ENCODE measurements around the gene LIPJ.

- TF ChIP-seq, protein P1, sequence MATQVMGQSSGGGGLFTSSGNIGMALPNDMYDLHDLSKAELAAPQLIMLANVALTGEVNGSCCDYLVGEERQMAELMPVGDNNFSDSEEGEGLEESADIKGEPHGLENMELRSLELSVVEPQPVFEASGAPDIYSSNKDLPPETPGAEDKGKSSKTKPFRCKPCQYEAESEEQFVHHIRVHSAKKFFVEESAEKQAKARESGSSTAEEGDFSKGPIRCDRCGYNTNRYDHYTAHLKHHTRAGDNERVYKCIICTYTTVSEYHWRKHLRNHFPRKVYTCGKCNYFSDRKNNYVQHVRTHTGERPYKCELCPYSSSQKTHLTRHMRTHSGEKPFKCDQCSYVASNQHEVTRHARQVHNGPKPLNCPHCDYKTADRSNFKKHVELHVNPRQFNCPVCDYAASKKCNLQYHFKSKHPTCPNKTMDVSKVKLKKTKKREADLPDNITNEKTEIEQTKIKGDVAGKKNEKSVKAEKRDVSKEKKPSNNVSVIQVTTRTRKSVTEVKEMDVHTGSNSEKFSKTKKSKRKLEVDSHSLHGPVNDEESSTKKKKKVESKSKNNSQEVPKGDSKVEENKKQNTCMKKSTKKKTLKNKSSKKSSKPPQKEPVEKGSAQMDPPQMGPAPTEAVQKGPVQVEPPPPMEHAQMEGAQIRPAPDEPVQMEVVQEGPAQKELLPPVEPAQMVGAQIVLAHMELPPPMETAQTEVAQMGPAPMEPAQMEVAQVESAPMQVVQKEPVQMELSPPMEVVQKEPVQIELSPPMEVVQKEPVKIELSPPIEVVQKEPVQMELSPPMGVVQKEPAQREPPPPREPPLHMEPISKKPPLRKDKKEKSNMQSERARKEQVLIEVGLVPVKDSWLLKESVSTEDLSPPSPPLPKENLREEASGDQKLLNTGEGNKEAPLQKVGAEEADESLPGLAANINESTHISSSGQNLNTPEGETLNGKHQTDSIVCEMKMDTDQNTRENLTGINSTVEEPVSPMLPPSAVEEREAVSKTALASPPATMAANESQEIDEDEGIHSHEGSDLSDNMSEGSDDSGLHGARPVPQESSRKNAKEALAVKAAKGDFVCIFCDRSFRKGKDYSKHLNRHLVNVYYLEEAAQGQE (IDR thresholded peaks at IDR 0.05; ENCODE audit: low read depth): no peak
- no peak for TF ChIP-seq ZFX (IDR thresholded peaks at IDR 0.05)
- TF ChIP-seq, protein P2, sequence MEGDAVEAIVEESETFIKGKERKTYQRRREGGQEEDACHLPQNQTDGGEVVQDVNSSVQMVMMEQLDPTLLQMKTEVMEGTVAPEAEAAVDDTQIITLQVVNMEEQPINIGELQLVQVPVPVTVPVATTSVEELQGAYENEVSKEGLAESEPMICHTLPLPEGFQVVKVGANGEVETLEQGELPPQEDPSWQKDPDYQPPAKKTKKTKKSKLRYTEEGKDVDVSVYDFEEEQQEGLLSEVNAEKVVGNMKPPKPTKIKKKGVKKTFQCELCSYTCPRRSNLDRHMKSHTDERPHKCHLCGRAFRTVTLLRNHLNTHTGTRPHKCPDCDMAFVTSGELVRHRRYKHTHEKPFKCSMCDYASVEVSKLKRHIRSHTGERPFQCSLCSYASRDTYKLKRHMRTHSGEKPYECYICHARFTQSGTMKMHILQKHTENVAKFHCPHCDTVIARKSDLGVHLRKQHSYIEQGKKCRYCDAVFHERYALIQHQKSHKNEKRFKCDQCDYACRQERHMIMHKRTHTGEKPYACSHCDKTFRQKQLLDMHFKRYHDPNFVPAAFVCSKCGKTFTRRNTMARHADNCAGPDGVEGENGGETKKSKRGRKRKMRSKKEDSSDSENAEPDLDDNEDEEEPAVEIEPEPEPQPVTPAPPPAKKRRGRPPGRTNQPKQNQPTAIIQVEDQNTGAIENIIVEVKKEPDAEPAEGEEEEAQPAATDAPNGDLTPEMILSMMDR (IDR thresholded peaks at IDR 0.05 in 2 of 3, conservative IDR thresholded peaks at IDR 0.05 in 1 of 3; ENCODE audit: borderline replicate concordance in 1 of 3, insufficient read depth in 1 of 3, low read depth in 2 of 3, low read length in 2 of 3): no peak
- no peak for TF ChIP-seq CEBPB (IDR thresholded peaks at IDR 0.05; ENCODE audit: low read depth)
- TF ChIP-seq RAD21 (IDR thresholded peaks at IDR 0.05; ENCODE audit: low read depth): no peak
- no peak for TF ChIP-seq POLR2AphosphoS5 (IDR thresholded peaks at IDR 0.05; ENCODE audit: low read depth, low read length)
- TF ChIP-seq YY1 (IDR thresholded peaks at IDR 0.05; ENCODE audit: extremely low read depth, insufficient replicate concordance, low read depth, low read length): no peak
- TF ChIP-seq EZH2 (IDR thresholded peaks at IDR 0.05): no peak
- TF ChIP-seq TCF7L2 (IDR thresholded peaks at IDR 0.05; ENCODE audit: borderline replicate concordance, extremely low read depth, insufficient read depth, insufficient read length): no peak
- TF ChIP-seq, protein P3, sequence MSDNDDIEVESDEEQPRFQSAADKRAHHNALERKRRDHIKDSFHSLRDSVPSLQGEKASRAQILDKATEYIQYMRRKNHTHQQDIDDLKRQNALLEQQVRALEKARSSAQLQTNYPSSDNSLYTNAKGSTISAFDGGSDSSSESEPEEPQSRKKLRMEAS (IDR thresholded peaks at IDR 0.05): no peak
- TF ChIP-seq POLR2A (IDR thresholded peaks at IDR 0.05; ENCODE audit: borderline replicate concordance, extremely low read depth, insufficient read depth, insufficient read length): no peak
- no peak for TF ChIP-seq SRF (IDR thresholded peaks at IDR 0.05; ENCODE audit: low read depth)
- no peak for TF ChIP-seq EGR1 (IDR thresholded peaks at IDR 0.05; ENCODE audit: low read depth)
Measured at GRCh38 chr10:88598055-88598454, 11.5 kb downstream of the LIPJ start.
